ENCODE results near the gene RABL6. TPM values are rescaled to one million over a fixed set of nuclear protein-coding genes. Genes with fewer than 3 reads are reported as not detected.
"Not testable (repeated sequence)": the region's sequence is repeated elsewhere in the genome, so short reads cannot be mapped to it uniquely, and the experiment has no call there.

Gene RABL6
- total and polyA plus RNA-seq, 7 donors = 36.0 to 103 (median 55.9) TPM

DNA sequence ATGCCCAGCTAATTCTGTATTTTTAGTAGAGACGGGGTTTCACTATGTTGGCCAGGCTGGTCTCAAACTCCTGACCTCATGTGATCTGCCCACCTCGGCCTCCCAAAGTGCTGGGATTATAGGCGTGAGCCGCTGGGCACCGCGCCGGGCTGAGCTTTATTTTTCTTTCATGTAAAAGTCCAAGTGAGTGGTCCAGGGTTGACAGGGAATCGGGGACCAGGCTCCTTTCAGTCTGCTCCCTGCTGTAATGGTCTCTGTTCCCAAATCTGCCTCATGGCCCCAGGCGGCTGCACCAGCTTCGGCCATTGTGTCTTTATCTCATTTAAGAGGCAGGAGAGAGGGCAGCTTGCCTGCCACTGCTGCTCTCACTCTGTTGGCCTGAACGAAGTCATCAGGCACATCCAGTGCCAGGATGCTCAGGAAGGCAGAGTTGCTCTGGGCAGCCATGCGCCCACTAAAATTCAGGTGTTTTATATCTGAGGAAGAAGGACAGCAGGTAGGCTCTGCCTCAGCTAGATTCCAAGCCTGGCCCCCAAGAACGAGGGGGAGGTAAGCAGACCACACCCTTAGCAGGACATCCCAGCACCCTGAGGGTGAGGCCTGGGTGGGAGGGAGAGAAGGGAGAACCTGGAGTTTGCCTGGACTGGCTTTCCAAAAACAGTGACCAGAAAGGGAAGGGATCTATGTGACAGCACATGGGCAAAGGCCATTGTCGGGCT is 13.3 kb upstream of the RABL6 start:
- Histone ChIP-seq H3K27me3 (peaks cover 18 to 38% (median 25%) of the 10 kb centered on the region in 3 donors), H3K36me3 (no peaks in the 10 kb centered on the region), H3K9me3 (no peaks in the 10 kb centered on the region), H3K4me1 (peaks cover 0 to 23% (median 22%) of the 10 kb centered on the region in 4 donors), H3K27ac (no peak overlapping the region), H3K4me3 (no peak overlapping the region)
- no peak for DNase-seq
- 80 to 88% methylated on average over 14 of the region's 14 CpGs for WGBS, 2 donors
- TF ChIP-seq EP300 (IDR thresholded peaks at IDR 0.05) (no peak), POLR2AphosphoS5 (IDR thresholded peaks at IDR 0.05) (no peak), POLR2A (IDR thresholded peaks at IDR 0.05) (no peak)
- TF ChIP-seq, protein P1, sequence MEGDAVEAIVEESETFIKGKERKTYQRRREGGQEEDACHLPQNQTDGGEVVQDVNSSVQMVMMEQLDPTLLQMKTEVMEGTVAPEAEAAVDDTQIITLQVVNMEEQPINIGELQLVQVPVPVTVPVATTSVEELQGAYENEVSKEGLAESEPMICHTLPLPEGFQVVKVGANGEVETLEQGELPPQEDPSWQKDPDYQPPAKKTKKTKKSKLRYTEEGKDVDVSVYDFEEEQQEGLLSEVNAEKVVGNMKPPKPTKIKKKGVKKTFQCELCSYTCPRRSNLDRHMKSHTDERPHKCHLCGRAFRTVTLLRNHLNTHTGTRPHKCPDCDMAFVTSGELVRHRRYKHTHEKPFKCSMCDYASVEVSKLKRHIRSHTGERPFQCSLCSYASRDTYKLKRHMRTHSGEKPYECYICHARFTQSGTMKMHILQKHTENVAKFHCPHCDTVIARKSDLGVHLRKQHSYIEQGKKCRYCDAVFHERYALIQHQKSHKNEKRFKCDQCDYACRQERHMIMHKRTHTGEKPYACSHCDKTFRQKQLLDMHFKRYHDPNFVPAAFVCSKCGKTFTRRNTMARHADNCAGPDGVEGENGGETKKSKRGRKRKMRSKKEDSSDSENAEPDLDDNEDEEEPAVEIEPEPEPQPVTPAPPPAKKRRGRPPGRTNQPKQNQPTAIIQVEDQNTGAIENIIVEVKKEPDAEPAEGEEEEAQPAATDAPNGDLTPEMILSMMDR (IDR thresholded peaks at IDR 0.05) = no peak
- intact Hi-C loops (cut with DNase I) = loop anchor here (5.0 kb wide), 2 partner anchors 73 to 93 kb away; partner anchors contain the start of genes EDF1 and TRAF2

DNA sequence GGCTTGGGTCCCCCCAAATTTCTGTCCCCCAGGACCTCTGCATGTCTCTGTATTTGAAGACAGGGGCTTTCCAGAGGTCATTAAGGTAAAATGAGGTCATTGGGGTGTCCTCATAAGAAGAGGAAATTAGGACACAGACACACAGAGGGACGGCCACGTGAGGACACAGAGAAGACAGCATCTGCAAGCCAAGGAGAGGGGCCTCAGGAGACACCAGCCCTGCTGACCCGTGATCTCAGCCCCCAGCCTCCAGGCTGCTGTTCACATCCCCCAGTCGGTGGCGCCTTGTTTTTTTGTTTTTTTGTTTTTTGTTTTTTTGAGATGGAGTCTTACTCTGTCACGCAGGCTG is 12.8 kb upstream of the RABL6 start:
- Histone ChIP-seq H3K27ac (no peak overlapping the region), H3K36me3 (no peaks in the 10 kb centered on the region), H3K9me3 (no peaks in the 10 kb centered on the region), H3K27me3 (peaks cover 24 to 44% (median 30%) of the 10 kb centered on the region in 3 donors), H3K4me3 (no peak overlapping the region), H3K4me1 (peaks cover 0 to 27% (median 26%) of the 10 kb centered on the region in 4 donors)
- WGBS, 2 donors = 71 to 80% methylated on average over 6 of the region's 6 CpGs
- intact Hi-C loops (cut with DNase I) = loop anchor here (5.0 kb wide), 2 partner anchors 72 to 92 kb away; partner anchors contain the start of genes EDF1 and TRAF2
- TF ChIP-seq EP300 (IDR thresholded peaks at IDR 0.05) = no peak
- no peak for TF ChIP-seq POLR2AphosphoS5 (IDR thresholded peaks at IDR 0.05)
- TF ChIP-seq, protein P1 (IDR thresholded peaks at IDR 0.05) = no peak
- TF ChIP-seq POLR2A (IDR thresholded peaks at IDR 0.05) = no peak
- DNase-seq = no peak

DNA sequence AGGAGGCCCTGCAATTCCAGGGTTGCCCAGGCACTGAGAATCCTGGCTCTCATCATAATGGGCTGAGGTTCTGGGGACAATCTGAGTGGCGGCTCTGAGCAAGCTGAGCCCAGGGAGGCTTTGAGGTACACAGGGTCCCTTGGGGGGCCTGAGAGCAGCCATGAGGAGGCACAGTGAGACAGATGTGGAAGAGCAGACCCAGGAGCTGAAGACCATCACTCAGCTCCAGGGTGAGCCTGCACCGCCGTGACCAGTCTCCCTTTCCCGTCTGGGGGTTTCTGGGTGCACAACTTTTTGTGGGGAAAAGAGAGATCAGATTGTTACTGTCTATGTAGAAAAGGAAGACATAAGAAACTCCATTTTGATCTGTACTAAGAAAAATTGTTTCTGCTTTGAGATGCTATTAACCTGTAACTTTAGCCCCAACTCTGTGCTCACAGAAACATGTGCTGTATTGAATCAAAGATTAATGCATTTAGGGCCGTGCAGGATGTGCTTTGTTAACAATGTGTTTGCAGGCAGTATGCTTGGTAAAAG is 11.4 kb upstream of the RABL6 start, which contains the start of gene CCDC183:
Gene CCDC183, plus strand, starts transcription at position 101 of the 537 bp plus-strand sequence. Its CDS starts 60 bp downstream, at position 161.
- Histone ChIP-seq H3K9me3 (no peaks in the 10 kb centered on the region), H3K36me3 (no peaks in the 10 kb centered on the region), H3K4me1 (peaks cover 0 to 35% (median 31%) of the 10 kb centered on the region in 4 donors), H3K4me3 (no peak within 1 kb of the TSS), H3K27ac (no peak within 1 kb of the TSS), H3K27me3 (peaks cover 37 to 57% (median 43%) of the 10 kb centered on the region in 3 donors)
- WGBS, 2 donors = 41 to 53% methylated on average over 5 of the region's 5 CpGs
- intact Hi-C loops (cut with DNase I) = no loop called here
- no peak for DNase-seq
- TF ChIP-seq POLR2A (IDR thresholded peaks at IDR 0.05) = no peak
- no peak for TF ChIP-seq POLR2AphosphoS5 (IDR thresholded peaks at IDR 0.05)
- TF ChIP-seq, protein P1 (IDR thresholded peaks at IDR 0.05) = no peak
- TF ChIP-seq EP300 (IDR thresholded peaks at IDR 0.05) = no peak

DNA sequence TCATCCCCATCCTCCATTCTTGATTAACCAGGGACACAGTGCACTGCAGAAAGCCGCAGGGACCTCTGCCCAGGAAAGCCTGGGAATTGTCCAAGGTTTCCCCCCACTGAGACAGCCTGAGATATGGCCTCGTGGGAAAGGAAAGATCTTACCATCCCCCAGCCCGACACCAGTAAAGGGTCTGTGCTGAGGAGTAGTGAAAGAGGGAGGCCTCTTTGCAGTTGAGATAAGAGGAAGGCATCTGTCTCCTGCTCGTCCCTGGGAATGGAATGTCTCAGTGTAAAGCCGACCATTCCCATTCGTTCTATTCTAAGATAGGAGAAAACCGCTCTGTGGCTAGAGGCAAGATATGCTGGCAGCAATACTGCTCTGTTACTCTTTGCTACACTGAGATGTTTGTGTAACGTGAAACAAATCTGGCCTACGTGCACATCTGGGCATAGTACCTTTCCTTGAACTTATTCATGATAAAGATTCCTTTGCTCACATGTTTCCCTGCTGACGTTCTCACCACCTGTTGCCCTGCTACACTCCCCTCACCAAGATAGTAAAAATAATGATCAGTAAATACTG is 10.9 kb upstream of the RABL6 start:
- peaks cover 0 to 30% (median 26%) of the 10 kb centered on the region in 4 donors for H3K4me1 ChIP-seq
- H3K27ac ChIP-seq; H3K4me3 ChIP-seq; intact Hi-C loops (cut with DNase I); DNase-seq; H3K36me3 ChIP-seq; H3K9me3 ChIP-seq: not testable (repeated sequence)
- 12 to 22% methylated on average over 10 of the region's 10 CpGs for WGBS, 2 donors
- H3K27me3 ChIP-seq = peaks cover 40 to 62% (median 49%) of the 10 kb centered on the region in 3 donors

DNA sequence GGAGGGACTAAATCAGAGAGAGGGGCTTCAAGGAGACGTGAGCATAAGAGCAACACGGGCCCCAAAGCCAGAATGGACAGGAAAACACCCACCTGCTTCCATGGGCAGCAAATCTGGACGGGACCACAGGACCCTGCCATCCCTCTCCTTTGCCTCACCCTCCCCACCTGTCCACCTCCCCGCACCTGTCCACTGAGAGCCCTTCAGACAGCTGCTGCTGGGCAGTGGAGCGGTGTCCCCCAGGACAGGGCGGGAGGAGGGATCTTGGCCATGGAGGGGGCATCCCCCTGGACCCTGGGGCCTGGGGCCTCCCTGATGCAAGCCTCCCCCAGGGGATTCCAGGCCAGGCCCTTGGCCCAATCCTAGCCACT is 9.1 kb upstream of the RABL6 start:
- WGBS, 2 donors = 34 to 76% methylated on average over 6 of the region's 6 CpGs
- intact Hi-C loops (cut with DNase I) = no loop called here
- peaks cover 40 to 70% (median 56%) of the 10 kb centered on the region in 3 donors for H3K27me3 ChIP-seq
- H3K9me3 ChIP-seq = no peaks in the 10 kb centered on the region
- TF ChIP-seq, protein P1 (IDR thresholded peaks at IDR 0.05) = no peak
- TF ChIP-seq POLR2AphosphoS5 (IDR thresholded peaks at IDR 0.05) = no peak
- no peak for TF ChIP-seq POLR2A (IDR thresholded peaks at IDR 0.05)
- no peak for TF ChIP-seq EP300 (IDR thresholded peaks at IDR 0.05)
- no peak overlapping the region for H3K27ac ChIP-seq
- H3K4me1 ChIP-seq = peaks cover 0 to 22% (median 18%) of the 10 kb centered on the region in 4 donors
- no peaks in the 10 kb centered on the region for H3K36me3 ChIP-seq
- no peak for DNase-seq
- no peak overlapping the region for H3K4me3 ChIP-seq
